Mesendoderm (in vitro differentiated cells): ENCODE data around the gene MYOM3.

Experiments used
- DNase-seq: peaks from one replicate; pipeline ENCODE4 v3.0.0; 2013
- H2AK5ac ChIP-seq: 2 replicates; pipeline ENCODE4 v1.6.1; 2013; ENCODE audit warnings: low read length, inconsistent platforms
- H2BK120ac ChIP-seq: 2 replicates; pipeline ENCODE4 v1.6.1; 2013; ENCODE audit warnings: low read depth, mild to moderate bottlenecking, low read length, moderate library complexity, mixed read lengths
- H2BK15ac ChIP-seq: replicated peaks from 2 replicates; pipeline ENCODE4 v1.6.1; 2013; ENCODE audit warnings: low read depth, mild to moderate bottlenecking, moderate library complexity
- H2BK5ac ChIP-seq: 2 replicates; pipeline ENCODE4 v1.6.1; 2013; ENCODE audit warnings: low read length, inconsistent platforms
- H3K18ac ChIP-seq: 2 replicates; pipeline ENCODE4 v1.6.1; 2013; ENCODE audit warnings: mild to moderate bottlenecking, low read length, mixed read lengths
- H3K23ac ChIP-seq: one replicate; pipeline ENCODE4 v1.6.1; 2013; ENCODE audit warnings: low read length
- H3K27ac ChIP-seq: 2 replicates; pipeline ENCODE4 v1.5.1; 2013; ENCODE audit warnings: low read depth, mild to moderate bottlenecking, inconsistent platforms, low read length, moderate library complexity
- H3K27me3 ChIP-seq: 2 replicates; pipeline ENCODE4 v1.6.1; 2013; ENCODE audit warnings: low read length, control low read depth, mild to moderate bottlenecking, inconsistent platforms; ENCODE audit not compliant: insufficient read depth, poor library complexity
- H3K36me3 ChIP-seq: 2 replicates; pipeline ENCODE4 v1.6.1; 2013; ENCODE audit warnings: low read length, inconsistent platforms; ENCODE audit not compliant: control insufficient read depth, insufficient read depth
- H3K4ac ChIP-seq: one replicate; pipeline ENCODE4 v1.6.1; 2013; ENCODE audit warnings: low read depth, mild to moderate bottlenecking, low read length, moderate library complexity
- H3K4me1 ChIP-seq: 2 replicates; pipeline ENCODE4 v1.6.1; 2013; ENCODE audit warnings: low read depth, low read length, inconsistent platforms; ENCODE audit not compliant: control insufficient read depth
- H3K4me2 ChIP-seq: 2 replicates; pipeline ENCODE4 v1.6.1; 2013; ENCODE audit warnings: low read length
- H3K4me3 ChIP-seq: 2 replicates; pipeline ENCODE4 v1.5.1; 2013; ENCODE audit warnings: mild to moderate bottlenecking, low read length
- H3K56ac ChIP-seq: one replicate; pipeline ENCODE4 v1.6.1; 2013; ENCODE audit warnings: low read length
- H3K79me1 ChIP-seq: 2 replicates; pipeline ENCODE4 v1.6.1; 2013; ENCODE audit warnings: low read length, inconsistent platforms
- H3K79me2 ChIP-seq: 2 replicates; pipeline ENCODE4 v1.6.1; 2013; ENCODE audit warnings: mild to moderate bottlenecking, low read length; ENCODE audit not compliant: control insufficient read depth, insufficient read depth
- H3K9ac ChIP-seq: 2 replicates; pipeline ENCODE4 v1.6.1; 2013; ENCODE audit warnings: low read length, inconsistent platforms
- H4K5ac ChIP-seq: one replicate; pipeline ENCODE4 v1.6.1; 2013; ENCODE audit warnings: low read length
- H4K8ac ChIP-seq: one replicate; pipeline ENCODE4 v1.6.1; 2013; ENCODE audit warnings: low read depth, mild to moderate bottlenecking, control low read depth, low read length, moderate library complexity
- WGBS: extraction: QIAGEN DNeasy Blood & Tissue Kit; methylation state at CpG from one replicate; pipeline ENCODE4 v1.1.7; 2013; ENCODE audit warnings: low lambda C conversion rate, missing lambda C conversion rate; ENCODE audit not compliant: insufficient coverage; ENCODE audit errors: extremely low coverage; 5-methylcytosine and 5-hydroxymethylcytosine counted together

Gene MYOM3

DNA sequence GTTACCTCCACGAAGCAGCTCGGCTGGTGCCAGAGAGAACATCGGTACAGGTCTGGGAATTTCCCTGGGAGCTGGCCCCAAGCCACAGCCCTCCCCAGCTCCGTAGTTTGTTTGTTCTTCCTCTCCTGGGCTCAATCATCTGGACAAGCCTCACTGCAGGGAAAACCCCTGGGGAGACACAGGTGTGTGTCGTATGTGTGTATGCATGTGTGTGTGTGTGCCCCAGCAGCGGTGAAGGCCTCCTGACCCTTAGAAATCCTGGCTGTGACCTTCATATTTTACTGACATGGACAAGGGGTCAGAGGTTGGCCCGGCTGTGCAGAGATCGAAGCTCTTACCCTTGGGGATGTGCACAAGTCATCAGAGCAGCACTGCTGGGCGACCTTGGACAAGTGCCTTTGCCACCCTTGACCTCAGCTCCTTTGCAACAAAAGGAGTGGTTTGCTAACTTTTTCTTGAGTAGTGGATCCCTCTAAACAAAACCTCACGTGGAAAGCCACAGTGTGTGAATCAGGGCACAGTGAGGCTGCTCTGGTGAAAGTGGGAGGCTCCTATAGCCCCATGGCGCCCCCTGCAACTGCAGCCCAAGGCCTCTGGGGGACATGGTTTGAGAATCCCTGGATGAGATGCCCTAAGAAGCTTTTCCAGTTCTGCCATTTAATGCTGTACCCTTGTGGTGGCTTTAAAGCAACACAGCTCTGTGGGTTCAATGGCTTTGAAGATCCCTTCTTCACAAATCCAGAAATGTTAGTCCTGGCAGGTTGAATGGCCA lies 43.3 kb upstream of the MYOM3 start:
- H4K5ac ChIP-seq, result no peak overlapping the region
- H3K23ac ChIP-seq, result no peak overlapping the region
- no peak overlapping the region for H3K4ac ChIP-seq
- no peak overlapping the region for H4K8ac ChIP-seq
- H3K56ac ChIP-seq, result no peak overlapping the region
- WGBS, result no CpG with 5 or more reads among the region's 11 CpGs
- no peak overlapping the region for H2AK5ac ChIP-seq
- no peaks in the 10 kb centered on the region for H3K36me3 ChIP-seq
- no peaks in the 10 kb centered on the region for H3K79me1 ChIP-seq
- H2BK5ac ChIP-seq, result no peak overlapping the region
- no peak overlapping the region for H3K18ac ChIP-seq
- H2BK15ac ChIP-seq, result no peak overlapping the region
- H3K79me2 ChIP-seq, result no peaks in the 10 kb centered on the region
- no peak overlapping the region for H3K4me3 ChIP-seq
- no peak overlapping the region for H3K27ac ChIP-seq
- no peak overlapping the region for H3K9ac ChIP-seq
- peak; percentile 73 for DNase-seq
- H3K4me2 ChIP-seq, result no peak overlapping the region
- no peak overlapping the region for H2BK120ac ChIP-seq
- H3K4me1 ChIP-seq, result peaks cover 8% of the 10 kb centered on the region
- no peaks in the 10 kb centered on the region for H3K27me3 ChIP-seq

DNA sequence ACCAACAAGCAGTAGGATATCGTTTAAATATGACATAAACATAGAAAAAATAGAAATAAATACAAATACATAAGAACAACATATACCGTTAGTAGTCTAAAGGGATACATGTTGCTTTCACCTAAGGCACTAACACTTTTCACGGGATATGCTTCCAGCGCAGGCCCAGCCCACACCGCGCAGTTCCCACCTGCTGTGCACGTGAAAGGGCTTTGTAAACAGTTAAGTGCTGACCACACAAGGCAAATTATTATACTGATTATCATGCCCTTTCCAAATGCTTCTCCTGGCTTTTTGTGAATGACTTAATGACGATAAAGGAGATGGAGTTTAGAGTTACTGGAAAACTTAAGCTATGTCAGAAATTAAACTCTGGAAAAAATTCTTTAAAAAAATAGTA lies 42.3 kb upstream of the MYOM3 start:
- Histone ChIP-seq H3K36me3 (no peaks in the 10 kb centered on the region), H3K56ac (no peak overlapping the region), H3K23ac (no peak overlapping the region), H3K9ac (no peak overlapping the region), H3K27me3 (no peaks in the 10 kb centered on the region), H3K4me1 (peaks cover 9% of the 10 kb centered on the region), H3K4me2 (no peak overlapping the region), H4K5ac (no peak overlapping the region), H3K18ac (no peak overlapping the region), H3K27ac (no peak overlapping the region), H3K4me3 (no peak overlapping the region), H3K79me1 (no peaks in the 10 kb centered on the region), H2BK120ac (no peak overlapping the region), H2BK5ac (no peak overlapping the region), H4K8ac (no peak overlapping the region), H2BK15ac (no peak overlapping the region), H2AK5ac (no peak overlapping the region), H3K4ac (no peak overlapping the region), H3K79me2 (no peaks in the 10 kb centered on the region)
- DNase-seq, result peak; percentile 47
- WGBS, result no CpG with 5 or more reads among the region's 8 CpGs

DNA sequence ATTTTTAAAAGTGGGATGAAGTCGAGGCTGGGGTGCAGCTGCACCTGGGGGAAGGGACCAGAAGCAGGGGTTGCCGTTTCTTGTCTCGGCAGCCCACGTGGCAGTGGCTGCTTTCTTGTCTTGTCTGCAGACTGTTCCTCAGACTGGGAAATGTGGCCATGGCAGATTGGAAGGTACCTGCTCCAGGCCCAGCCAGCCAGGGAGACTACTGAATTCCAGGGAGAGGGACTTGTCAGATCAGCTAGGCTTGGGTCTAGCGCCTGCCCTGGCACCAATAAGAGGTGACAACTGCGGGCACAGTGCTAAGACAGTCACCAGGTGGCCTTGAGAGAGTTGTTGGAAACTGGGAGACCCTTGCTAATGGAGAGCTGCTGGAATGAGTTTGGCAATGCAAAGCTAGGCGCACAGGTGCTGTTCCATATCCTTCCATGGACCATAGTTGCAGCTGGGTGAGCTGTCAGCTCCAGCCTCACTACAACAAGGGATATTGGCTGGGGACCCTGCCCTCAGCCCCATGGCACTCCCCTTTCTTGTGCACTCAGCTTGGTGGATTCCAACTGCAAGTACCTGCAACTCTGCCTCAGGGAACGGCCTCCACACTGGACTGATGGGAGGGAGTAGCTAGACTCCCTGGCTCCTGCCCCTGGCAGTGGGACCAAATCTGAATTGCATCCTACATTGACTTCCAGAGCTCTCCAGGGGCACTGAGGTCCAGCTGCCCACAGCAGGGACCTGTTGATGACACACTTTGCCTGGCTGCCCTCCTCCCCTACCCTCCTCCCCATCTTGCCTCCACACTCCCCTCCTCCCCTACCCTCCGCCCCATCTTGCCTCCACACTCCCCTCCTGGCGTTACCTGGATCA lies 40.9 kb upstream of the MYOM3 start:
- peak; percentile 22 for DNase-seq
- no peak overlapping the region for H2BK120ac ChIP-seq
- no CpG with 5 or more reads among the region's 10 CpGs for WGBS
- no peaks in the 10 kb centered on the region for H3K27me3 ChIP-seq
- no peak overlapping the region for H2BK5ac ChIP-seq
- no peak overlapping the region for H3K23ac ChIP-seq
- no peaks in the 10 kb centered on the region for H3K79me2 ChIP-seq
- H3K79me1 ChIP-seq, result no peaks in the 10 kb centered on the region
- no peak overlapping the region for H4K8ac ChIP-seq
- no peak overlapping the region for H3K4me3 ChIP-seq
- peaks cover 9% of the 10 kb centered on the region for H3K4me1 ChIP-seq
- H3K56ac ChIP-seq, result peak overlapping the region; percentile 72
- H3K36me3 ChIP-seq, result no peaks in the 10 kb centered on the region
- H3K9ac ChIP-seq, result no peak overlapping the region
- H2BK15ac ChIP-seq, result no peak overlapping the region
- peak overlapping the region; percentile 11 for H2AK5ac ChIP-seq
- H3K18ac ChIP-seq, result no peak overlapping the region
- H4K5ac ChIP-seq, result no peak overlapping the region
- H3K4me2 ChIP-seq, result no peak overlapping the region
- peak overlapping the region; percentile 25 for H3K4ac ChIP-seq
- no peak overlapping the region for H3K27ac ChIP-seq

DNA sequence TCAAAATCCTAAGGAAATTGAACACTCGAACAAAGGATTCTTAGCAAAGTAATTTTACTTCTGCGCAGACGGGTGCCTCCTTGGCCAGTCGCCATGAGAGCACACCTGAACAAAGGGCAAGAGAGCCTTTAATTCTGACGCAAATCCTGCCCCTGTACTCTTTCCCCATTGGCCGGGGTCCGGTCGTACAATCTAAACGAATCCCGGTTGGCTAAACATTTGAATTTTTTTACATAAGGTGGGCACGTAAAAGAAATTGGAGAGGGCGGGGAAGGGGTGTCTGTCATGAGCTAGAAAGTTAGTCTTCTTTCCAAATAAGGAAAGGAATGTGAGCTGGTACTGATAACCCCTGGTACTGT lies 39.2 kb upstream of the MYOM3 start:
- H3K27ac ChIP-seq, result peak overlapping the region; percentile 75

DNA sequence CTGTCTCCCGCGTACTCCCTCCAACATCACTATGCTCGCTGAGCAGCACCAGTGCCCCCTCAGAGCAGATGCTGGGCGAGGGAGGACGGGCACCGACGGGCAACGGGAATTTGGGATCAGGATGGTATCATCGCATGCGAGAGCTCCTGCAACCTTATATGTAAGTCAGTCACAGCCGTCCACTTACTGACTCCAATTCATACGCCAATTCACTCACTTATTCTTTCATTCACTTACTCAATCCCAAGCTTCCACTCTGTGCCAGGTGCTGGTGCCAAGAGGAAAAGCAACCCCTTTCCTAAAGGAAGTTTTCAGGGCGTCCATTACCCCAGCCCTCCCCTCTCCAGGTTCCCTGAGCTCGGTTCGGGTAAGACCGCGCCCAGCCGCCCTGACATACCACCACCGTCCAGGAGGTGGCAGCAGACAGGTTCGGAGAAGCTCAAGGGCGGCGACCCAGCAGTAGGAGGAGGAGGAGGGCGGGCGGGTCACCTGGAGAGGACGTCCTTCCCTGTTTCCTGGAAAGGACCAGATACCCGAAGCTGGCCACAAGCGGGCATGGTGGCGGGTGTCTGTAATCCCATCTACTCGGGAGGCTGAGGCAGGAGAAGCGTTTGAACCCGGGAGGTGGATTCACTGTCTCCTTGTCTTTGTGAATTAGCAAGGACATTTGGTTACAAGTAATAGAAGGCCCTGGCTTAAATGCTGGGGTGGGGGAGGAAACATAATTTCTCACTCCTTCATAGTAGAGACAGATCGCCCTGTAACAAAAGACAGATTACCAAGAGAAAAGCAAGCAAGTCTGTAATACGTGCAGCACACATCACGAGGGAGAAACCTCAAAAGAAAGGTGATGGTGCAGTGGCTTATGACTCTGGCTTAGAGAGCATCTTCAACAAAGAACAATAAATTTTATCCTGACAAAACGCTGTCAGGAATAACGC lies 38.6 kb upstream of the MYOM3 start:
- Histone ChIP-seq H2AK5ac (peak overlapping the region; percentile 66), H3K4me3 (no peak overlapping the region), H3K27me3 (no peaks in the 10 kb centered on the region), H3K23ac (no peak overlapping the region), H3K79me1 (no peaks in the 10 kb centered on the region), H3K4me1 (peaks cover 9% of the 10 kb centered on the region), H2BK15ac (no peak overlapping the region), H4K5ac (peak overlapping the region; percentile 84), H3K27ac (peak overlapping the region; percentile 75), H3K4me2 (peak overlapping the region; percentile 95), H3K9ac (peak overlapping the region; percentile 93), H3K36me3 (no peaks in the 10 kb centered on the region), H3K79me2 (no peaks in the 10 kb centered on the region), H3K18ac (peak overlapping the region; percentile 89), H4K8ac (no peak overlapping the region), H3K4ac (peak overlapping the region; percentile 96), H3K56ac (peak overlapping the region; percentile 94), H2BK5ac (peak overlapping the region; percentile 91), H2BK120ac (peak overlapping the region; percentile 40)
- DNase-seq, result peak; percentile 96
- no CpG with 5 or more reads among the region's 36 CpGs for WGBS

More for the DNA sequence above, 39.2 kb upstream of the MYOM3 start:
- DNase-seq, result peak; percentile 98
- peak overlapping the region; percentile 84 for H4K5ac ChIP-seq
- H3K4me3 ChIP-seq, result no peak overlapping the region
- peak overlapping the region; percentile 93 for H3K9ac ChIP-seq
- peak overlapping the region; percentile 94 for H3K56ac ChIP-seq
- no peaks in the 10 kb centered on the region for H3K79me1 ChIP-seq
- no peaks in the 10 kb centered on the region for H3K79me2 ChIP-seq
- no CpG with 5 or more reads among the region's 12 CpGs for WGBS
- no peak overlapping the region for H2BK120ac ChIP-seq
- no peaks in the 10 kb centered on the region for H3K36me3 ChIP-seq
- no peak overlapping the region for H3K18ac ChIP-seq
- peaks cover 9% of the 10 kb centered on the region for H3K4me1 ChIP-seq
- no peak overlapping the region for H3K23ac ChIP-seq
- H2AK5ac ChIP-seq, result peak overlapping the region; percentile 66
- H3K27me3 ChIP-seq, result no peaks in the 10 kb centered on the region
- no peak overlapping the region for H4K8ac ChIP-seq
- peak overlapping the region; percentile 96 for H3K4ac ChIP-seq
- H2BK5ac ChIP-seq, result no peak overlapping the region
- peak overlapping the region; percentile 95 for H3K4me2 ChIP-seq
- no peak overlapping the region for H2BK15ac ChIP-seq
